OCI-LY3 (cell line): ENCODE data around the gene MIAT.
"Not testable (repeated sequence)": the region's sequence is repeated elsewhere in the genome, so short reads cannot be mapped to it uniquely, and the experiment has no call there.

Experiments used
- H2AFZ ChIP-seq: fragments of 200-600, 300-600 bp; shearing (Covaris generic); 2 replicates; pipeline ENCODE4 v1.6.0; 2014; ENCODE audit warnings: antibody characterized with exemption, low read depth, low read length
- H3K27ac ChIP-seq: fragments of 200-600, 300-600 bp; sonication (generic); 2 replicates; pipeline ENCODE4 v1.5.1; 2014; ENCODE audit warnings: mild to moderate bottlenecking, low read length, moderate library complexity, mixed read lengths
- H3K27me3 ChIP-seq: fragments of 200-600, 300-600 bp; sonication (generic); 2 replicates; pipeline ENCODE4 v1.6.1; 2014; ENCODE audit warnings: low read depth, low read length, mixed read lengths
- H3K36me3 ChIP-seq: fragments of 200-600, 300-600 bp; sonication (generic); replicated peaks from 2 replicates; pipeline ENCODE3; 2014; ENCODE audit warnings: low read depth, low read length, mixed read lengths
- H3K4me1 ChIP-seq: fragments of 300-600, 200-600 bp; sonication (generic); 2 replicates; pipeline ENCODE4 v1.6.1; 2014; ENCODE audit warnings: low read length, mixed read lengths
- H3K4me2 ChIP-seq: fragments of 200-600, 300-600 bp; sonication (generic); 2 replicates; pipeline ENCODE4 v1.6.1; 2014; ENCODE audit warnings: low read length, mixed read lengths
- H3K4me3 ChIP-seq: fragments of 300-600, 200-600 bp; sonication (generic); 2 replicates; pipeline ENCODE4 v1.5.1; 2014; ENCODE audit warnings: antibody characterized with exemption, mild to moderate bottlenecking, low read length, moderate library complexity
- H3K79me2 ChIP-seq: fragments of 300-600, 200-600 bp; shearing (Covaris generic); 2 replicates; pipeline ENCODE4 v1.6.1; 2014; ENCODE audit warnings: mild to moderate bottlenecking, low read length, mixed read lengths
- H3K9ac ChIP-seq: fragments of 300-600, 200-600 bp; shearing (Covaris generic); 2 replicates; pipeline ENCODE4 v1.6.0; 2014; ENCODE audit warnings: mild to moderate bottlenecking, low read length, moderate library complexity
- H3K9me3 ChIP-seq: fragments of 200-600, 300-600 bp; shearing (Covaris generic); 2 replicates; pipeline ENCODE4 v1.6.1; 2014; ENCODE audit warnings: low read length, mixed read lengths; ENCODE audit not compliant: insufficient read depth
- H4K20me1 ChIP-seq: fragments of 200-600, 300-600 bp; sonication (generic); 2 replicates; pipeline ENCODE4 v1.6.1; 2016; ENCODE audit warnings: low read length, mixed read lengths; ENCODE audit not compliant: insufficient read depth
- EZH2phosphoT487 ChIP-seq: fragments of 200-600 bp; shearing (Covaris generic); IDR thresholded peaks from 2 replicates; pipeline ENCODE4 v1.6.1; 2018; ENCODE audit warnings: antibody characterized with exemption, mixed run types, low read depth
- TF ChIP-seq, protein P1 (sequence below): fragments of 200-600, 300-600 bp; sonication (generic); IDR thresholded peaks from 2 replicates; pipeline ENCODE4 v1.5.1; 2014; ENCODE audit warnings: antibody characterized with exemption, low read length, low read depth

Gene MIAT

DNA sequence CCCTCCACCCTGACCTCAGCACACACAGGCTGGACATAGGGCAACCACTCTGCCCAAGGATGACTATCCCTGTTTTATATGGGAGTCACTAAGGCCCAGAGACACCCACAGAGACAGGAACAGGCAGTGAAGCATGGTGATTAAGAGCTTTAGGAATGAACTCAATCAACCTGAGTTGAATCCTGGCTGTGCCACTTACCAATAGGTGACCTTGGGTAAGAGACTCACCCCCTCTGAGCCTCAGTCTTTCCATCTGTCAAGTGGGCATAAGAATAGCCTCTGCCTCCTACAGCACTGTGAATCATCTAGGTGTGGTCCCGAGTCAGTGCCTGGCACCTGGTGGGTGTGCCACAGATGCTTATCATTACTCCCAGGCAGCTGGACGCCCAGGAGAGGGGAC lies 46.4 kb upstream of the MIAT start:
- Histone ChIP-seq H3K27me3 (peaks cover 13% of the 10 kb centered on the region), H3K27ac (no peak overlapping the region), H3K4me2 (peak overlapping the region; percentile 65), H3K9ac (no peak overlapping the region), H2AFZ (peak overlapping the region; percentile 62; the same call in 1 of the 2 replicates), H3K4me3 (no peak overlapping the region), H3K79me2 (no peaks in the 10 kb centered on the region), H3K36me3 (no peaks in the 10 kb centered on the region), H4K20me1 (no peaks in the 10 kb centered on the region), H3K9me3 (no peaks in the 10 kb centered on the region), H3K4me1 (peaks cover 23% of the 10 kb centered on the region)
- no peak for TF ChIP-seq EZH2phosphoT487
- TF ChIP-seq, protein P1, sequence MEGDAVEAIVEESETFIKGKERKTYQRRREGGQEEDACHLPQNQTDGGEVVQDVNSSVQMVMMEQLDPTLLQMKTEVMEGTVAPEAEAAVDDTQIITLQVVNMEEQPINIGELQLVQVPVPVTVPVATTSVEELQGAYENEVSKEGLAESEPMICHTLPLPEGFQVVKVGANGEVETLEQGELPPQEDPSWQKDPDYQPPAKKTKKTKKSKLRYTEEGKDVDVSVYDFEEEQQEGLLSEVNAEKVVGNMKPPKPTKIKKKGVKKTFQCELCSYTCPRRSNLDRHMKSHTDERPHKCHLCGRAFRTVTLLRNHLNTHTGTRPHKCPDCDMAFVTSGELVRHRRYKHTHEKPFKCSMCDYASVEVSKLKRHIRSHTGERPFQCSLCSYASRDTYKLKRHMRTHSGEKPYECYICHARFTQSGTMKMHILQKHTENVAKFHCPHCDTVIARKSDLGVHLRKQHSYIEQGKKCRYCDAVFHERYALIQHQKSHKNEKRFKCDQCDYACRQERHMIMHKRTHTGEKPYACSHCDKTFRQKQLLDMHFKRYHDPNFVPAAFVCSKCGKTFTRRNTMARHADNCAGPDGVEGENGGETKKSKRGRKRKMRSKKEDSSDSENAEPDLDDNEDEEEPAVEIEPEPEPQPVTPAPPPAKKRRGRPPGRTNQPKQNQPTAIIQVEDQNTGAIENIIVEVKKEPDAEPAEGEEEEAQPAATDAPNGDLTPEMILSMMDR, result no peak

DNA sequence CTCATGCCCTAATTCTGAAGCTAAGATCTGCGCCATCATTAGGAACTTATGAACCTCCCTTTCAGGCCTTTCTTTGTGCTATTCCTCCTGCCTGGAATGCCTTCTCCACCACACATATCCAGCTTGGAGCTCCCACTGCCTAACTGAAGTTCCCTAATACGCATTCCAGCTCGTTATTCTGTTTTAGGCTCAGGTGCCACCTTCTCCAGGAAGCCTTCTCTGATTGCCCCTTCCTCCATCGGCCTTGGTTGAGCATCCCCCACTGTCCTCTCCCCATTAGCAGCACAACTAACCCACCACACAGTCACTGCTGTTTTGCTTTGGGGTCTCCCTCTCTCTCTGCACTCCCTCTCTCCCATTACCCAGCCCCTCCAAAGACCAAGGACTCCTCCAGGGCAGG lies 44.7 kb upstream of the MIAT start:
- H4K20me1 ChIP-seq, result no peaks in the 10 kb centered on the region
- H3K4me3 ChIP-seq, result no peak overlapping the region
- no peak overlapping the region for H3K27ac ChIP-seq
- no peak for TF ChIP-seq EZH2phosphoT487
- TF ChIP-seq, protein P1, result no peak
- no peak overlapping the region for H3K9ac ChIP-seq
- peaks cover 17% of the 10 kb centered on the region for H3K27me3 ChIP-seq
- no peaks in the 10 kb centered on the region for H3K79me2 ChIP-seq
- no peak overlapping the region for H3K4me2 ChIP-seq
- H3K36me3 ChIP-seq, result no peaks in the 10 kb centered on the region
- H2AFZ ChIP-seq, result no peak overlapping the region
- no peaks in the 10 kb centered on the region for H3K9me3 ChIP-seq
- peaks cover 27% of the 10 kb centered on the region for H3K4me1 ChIP-seq

DNA sequence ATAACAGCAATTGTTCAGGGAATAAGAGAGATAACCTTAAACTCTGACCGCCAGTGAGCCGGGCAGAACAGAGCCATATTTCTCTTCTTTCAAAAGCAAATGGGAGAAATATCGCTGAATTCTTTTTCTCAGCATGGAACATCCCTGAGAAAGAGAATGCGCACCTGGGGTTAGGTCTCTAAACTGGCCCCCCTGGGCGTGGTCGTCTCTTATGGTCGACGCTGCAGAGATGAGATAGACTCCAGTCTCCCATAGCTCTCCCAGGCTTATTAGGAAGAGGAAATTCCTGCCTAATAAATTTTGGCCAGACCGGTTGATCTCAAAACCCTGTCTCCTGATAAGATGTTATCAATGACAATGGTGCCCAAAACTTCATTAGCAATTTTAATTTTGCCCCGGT lies 43.6 kb upstream of the MIAT start:
- not testable (repeated sequence) for H3K9ac ChIP-seq, H3K9me3 ChIP-seq, H3K27ac ChIP-seq, H3K79me2 ChIP-seq, H3K36me3 ChIP-seq, H2AFZ ChIP-seq, H3K4me3 ChIP-seq, H3K4me2 ChIP-seq, H4K20me1 ChIP-seq, H3K27me3 ChIP-seq
- H3K4me1 ChIP-seq, result peaks cover 30% of the 10 kb centered on the region

- no peak overlapping the region for H2AFZ ChIP-seq
- H3K36me3 ChIP-seq, result no peaks in the 10 kb centered on the region
- H3K9ac ChIP-seq, result no peak overlapping the region
- no peak overlapping the region for H3K4me3 ChIP-seq
- peaks cover 30% of the 10 kb centered on the region for H3K4me1 ChIP-seq
- no peak overlapping the region for H3K4me2 ChIP-seq
- H3K27me3 ChIP-seq, result peaks cover 4% of the 10 kb centered on the region
- no peaks in the 10 kb centered on the region for H3K9me3 ChIP-seq
- no peaks in the 10 kb centered on the region for H4K20me1 ChIP-seq
- no peak for TF ChIP-seq EZH2phosphoT487
- TF ChIP-seq, protein P1, result no peak
- H3K79me2 ChIP-seq, result no peaks in the 10 kb centered on the region
- no peak overlapping the region for H3K27ac ChIP-seq
Measured at GRCh38 chr22:26614322-26614721, 43.1 kb upstream of the MIAT start.

DNA sequence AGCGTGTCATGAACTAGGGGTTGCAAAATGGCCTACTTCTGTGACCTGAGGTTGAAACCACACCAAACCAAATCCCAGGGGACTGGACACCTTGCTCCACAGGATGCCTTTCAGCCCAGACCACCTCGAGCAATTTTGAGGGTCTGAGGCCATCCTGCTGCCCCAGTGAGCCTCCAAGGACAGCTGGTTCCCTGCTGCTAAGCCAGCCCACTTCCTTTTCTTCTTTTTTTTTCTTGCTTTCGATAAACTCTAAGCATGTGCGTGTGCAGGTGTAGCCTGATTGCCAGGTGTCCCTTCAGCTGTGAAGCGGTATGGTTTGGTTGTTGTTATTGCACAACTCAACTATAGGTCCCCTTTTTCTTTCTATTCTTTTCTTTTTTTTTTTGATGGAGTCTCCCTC lies 42.2 kb upstream of the MIAT start:
- Histone ChIP-seq H3K9me3 (no peaks in the 10 kb centered on the region), H3K79me2 (no peaks in the 10 kb centered on the region), H3K36me3 (no peaks in the 10 kb centered on the region), H3K4me1 (peaks cover 23% of the 10 kb centered on the region), H3K27me3 (peaks cover 4% of the 10 kb centered on the region), H4K20me1 (no peaks in the 10 kb centered on the region), H3K4me3 (no peak overlapping the region), H2AFZ (no peak overlapping the region), H3K9ac (no peak overlapping the region), H3K27ac (no peak overlapping the region), H3K4me2 (0 out of 2 replicates have a peak overlapping the region, but pooled peaks have one; percentile 15)
- TF ChIP-seq, protein P1, result no peak
- TF ChIP-seq EZH2phosphoT487, result no peak
